HG03103 (cell line): ENCODE measurements around the gene INF2.
"Not testable (repeated sequence)": the region's sequence is repeated elsewhere in the genome, so short reads cannot be mapped to it uniquely, and the experiment has no call there.

Source experiments
- ATAC-seq: cut with Tn5 transposase; IDR thresholded peaks from one replicate; pipeline ENCODE4 v1.9.1; 2021; ENCODE audit warnings: low read depth; ENCODE audit not compliant: unreplicated experiment

INF2 gene

GRCh38 chr14:104656014-104656714, 33.3 kb upstream of the INF2 start:
- ATAC-seq = no peak

DNA sequence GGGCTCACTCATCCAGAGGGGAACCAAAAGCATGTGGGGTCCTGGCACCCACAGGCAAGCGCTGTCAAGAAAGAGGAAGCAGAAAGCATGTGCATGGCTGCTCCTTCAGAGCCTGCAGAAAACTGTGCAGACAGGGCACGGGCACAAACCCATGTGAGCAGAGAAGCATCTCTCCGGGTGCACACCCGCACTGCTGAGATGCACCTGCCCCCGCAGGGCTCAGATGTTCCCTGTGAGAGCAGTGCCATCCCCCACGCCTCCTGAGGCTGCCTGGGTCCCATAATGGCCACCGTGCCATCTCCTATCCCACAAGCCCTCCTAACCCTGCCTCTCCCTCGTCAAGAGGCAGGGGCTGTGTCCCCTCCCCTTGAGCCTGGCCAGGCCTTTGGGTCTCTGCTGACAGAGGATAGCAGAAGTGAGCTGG, 32.3 kb upstream of the INF2 start:
- no peak for ATAC-seq

GRCh38 chr14:104657563-104658324, 31.7 kb upstream of the INF2 start:
- ATAC-seq = no peak

DNA sequence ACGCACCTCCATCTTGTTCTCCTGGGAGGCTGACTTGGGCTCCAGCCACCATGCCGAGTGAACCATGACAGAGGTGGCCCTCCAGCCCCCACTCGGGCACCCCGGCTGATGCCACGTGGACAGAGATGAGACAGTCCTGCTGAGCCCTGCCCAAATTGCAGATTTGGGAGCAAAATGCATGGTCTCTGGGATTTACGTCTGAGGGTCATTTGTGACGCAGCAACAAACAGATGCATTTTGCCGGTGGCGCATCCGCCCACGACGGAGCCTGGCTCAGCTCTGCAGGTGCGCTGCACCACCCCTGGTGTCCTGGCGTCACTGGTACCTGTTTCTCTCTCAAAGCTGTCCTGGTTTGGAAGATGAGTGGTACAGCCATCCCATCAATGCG, 31.1 kb upstream of the INF2 start:
- no peak for ATAC-seq

DNA sequence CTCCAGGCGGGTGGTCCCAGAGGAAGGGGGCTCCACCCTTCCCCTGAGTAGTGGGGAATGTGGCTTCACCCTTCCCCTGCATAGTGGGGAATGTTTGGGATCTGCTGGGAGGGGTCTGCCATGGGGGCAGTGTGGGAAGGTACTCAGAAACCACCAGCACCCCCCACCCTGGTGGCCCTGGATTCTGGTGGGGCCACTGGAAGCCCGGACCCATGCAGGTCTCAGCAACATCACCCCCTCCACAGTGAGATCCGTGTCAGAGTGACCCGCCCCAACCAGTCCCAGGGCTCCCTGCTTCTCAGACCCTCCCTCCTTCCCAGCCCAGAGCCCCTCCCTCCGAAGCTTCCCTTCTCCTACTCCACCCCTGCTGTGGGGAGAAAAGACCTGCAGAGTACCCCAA, 30.3 kb upstream of the INF2 start:
- no peak for ATAC-seq

DNA sequence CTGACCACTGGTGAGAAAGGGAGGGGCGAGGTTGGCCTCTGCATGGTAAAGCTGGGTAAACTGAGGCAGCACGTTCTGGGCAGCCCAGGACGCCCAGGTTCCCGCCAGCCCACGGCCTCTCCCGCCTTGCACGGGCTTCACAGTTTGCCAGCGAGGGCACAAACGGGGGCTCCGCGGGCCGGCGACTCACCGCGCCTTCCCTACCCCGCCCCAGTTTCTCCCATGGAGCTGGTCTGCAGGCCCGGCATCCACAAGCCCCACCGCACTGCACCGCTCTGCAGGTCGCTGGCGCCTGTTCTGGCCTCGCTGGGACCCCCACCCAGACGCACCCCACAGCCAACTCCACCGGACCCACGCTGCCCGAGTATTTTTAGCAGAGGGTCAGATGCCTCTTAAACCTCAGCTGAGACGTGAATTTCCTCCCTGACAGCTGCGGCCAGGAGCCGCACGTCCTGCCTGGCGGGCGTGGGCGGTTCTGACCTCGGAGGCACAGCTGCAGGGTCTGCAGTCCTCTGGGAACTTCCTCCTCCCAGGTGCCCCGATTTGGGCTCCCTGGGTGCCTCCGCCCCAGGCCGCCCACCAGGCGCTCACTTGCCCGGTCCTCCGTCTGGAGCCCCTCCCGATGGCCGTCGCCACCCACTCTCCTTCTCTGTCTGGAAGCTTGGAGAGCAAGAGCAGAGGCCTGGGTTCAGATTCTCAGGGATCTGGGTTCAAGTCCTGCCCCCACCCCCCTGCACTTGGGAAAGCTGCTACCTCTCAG, 29.5 kb upstream of the INF2 start:
- no peak for ATAC-seq

- ATAC-seq = peak; percentile 28
Observed at GRCh38 chr14:104660597-104660996, 28.8 kb upstream of the INF2 start.

- ATAC-seq = no peak
Observed at GRCh38 chr14:104661086-104661485, 28.3 kb upstream of the INF2 start.

DNA sequence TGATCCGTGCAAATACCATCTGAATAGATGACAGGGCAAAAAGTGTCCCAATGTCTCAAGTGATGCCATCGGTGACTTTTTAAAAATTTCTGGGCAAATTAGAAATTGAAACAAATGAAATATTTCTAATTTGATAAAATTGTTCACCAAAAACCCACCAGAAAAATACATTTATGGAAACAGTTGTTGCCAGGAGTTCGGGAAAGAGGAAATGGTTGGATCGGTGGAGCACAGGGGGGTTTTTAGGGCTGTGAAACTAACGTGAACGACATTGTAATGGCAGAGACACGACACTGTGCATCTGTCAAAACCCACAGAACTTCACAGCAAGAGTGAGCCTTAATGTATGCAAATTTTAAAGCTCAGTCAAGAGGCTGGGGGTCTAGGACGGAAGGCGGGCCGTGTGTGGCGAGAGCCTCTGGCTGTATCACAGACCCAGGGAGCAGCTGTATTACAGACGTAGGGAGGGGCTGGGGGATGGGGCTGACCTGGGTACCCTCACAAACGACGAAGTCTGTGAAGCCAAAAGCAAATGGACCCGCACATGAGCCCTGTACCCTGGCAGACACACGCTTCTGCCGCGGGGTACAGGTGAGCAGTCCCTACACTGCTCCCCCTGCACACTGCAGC, 27.8 kb upstream of the INF2 start:
- not testable (repeated sequence) for ATAC-seq

- ATAC-seq = not testable (repeated sequence)
Observed at GRCh38 chr14:104662472-104662871, 26.9 kb upstream of the INF2 start.

DNA sequence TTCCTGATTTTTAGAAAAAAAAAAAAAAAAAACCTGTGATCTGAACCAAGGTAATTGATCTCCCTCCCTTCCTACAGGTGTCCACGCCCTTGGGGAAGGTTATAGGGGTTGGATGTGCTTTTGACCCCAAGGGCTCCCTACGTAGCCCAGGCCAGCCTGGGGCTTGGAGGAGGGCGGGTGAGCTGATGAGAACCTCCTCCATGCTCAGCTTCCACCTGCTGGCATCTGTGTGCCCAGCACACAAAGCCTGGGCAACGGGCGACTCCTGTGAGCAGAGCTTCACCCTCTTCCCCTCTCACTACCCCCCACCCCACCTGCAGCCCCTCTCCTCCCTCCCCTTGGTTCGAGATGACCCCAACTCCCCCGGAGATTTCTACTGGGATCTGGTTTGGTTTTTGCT, 25.3 kb upstream of the INF2 start:
- ATAC-seq = no peak

DNA sequence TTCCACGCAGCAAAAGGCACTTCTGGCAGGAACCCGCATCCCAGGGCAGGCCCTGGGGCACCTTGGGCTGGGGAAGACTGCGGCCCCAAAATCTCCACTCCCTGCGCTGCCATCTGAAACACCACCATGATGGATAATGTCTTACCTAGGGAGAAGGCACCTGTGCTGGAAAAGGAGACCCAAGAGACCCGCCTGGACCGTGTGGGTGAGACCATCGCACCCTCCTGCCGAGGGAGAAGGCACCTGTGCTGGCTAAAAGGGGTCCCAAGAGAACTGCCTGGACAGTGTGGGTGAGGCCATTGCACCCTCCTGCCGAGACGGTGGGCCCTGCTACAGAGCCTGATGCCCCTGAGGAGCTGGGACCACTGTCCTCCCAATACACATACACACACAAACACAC, 24.8 kb upstream of the INF2 start:
- ATAC-seq = no peak

DNA sequence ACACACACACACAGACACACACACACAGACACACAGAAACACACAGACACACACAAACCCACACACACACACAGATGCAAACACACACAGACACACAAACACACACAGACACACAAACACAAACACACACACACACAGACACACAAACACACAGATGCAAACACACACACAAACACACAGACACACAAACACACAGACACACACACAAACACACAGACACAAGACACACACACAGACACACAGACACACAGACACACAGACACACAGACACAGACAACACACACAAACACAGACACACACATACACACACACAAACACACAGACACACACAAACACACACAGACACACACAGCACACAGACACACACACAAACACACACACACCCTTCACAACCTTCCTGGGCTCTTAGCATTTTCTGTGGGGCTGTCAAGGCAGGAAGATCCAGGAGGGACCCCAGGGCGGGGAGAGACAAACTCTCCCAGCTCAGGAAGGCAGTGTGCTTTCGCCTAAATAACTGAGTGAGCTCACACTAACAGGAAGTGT, 24.2 kb upstream of the INF2 start:
- ATAC-seq = no peak

GRCh38 chr14:104665657-104666522, 23.5 kb upstream of the INF2 start:
- ATAC-seq = no peak

DNA sequence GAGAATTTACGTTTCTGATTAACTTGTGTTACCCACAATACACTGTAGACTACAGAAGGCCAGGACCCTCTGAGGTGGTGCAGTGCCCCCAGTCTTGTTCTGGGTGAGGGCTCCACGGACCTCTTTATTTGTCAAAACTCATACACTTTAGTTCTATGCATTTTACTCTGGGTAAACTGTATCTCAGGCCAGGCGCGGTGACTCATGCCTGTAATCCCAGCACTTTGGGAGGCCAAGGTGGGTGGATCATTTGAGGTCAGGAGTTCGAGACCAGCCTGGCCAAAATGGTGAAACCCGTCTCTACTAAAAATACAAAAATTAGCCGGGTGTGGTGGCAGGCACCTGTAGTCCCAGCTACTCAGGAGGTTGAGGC, 22.9 kb upstream of the INF2 start:
- not testable (repeated sequence) for ATAC-seq

DNA sequence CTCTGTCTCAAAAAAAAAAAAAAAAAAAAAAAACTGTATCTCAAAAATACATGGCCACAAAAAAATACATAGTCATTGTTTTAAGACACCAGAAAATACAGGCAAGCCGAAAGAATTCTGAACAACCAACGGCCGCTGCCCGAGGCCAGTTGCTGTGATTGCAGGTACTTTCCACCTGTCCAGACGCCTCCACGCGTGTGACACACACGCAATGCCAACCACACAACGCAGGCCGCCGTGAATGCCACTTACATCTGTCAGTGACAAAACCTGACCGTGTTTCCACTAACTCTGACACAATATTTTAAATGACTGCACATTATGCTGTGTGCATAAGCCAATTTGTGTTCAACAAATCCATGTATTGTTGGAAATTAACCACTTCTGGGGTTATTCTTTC, 22.4 kb upstream of the INF2 start:
- ATAC-seq = no peak

DNA sequence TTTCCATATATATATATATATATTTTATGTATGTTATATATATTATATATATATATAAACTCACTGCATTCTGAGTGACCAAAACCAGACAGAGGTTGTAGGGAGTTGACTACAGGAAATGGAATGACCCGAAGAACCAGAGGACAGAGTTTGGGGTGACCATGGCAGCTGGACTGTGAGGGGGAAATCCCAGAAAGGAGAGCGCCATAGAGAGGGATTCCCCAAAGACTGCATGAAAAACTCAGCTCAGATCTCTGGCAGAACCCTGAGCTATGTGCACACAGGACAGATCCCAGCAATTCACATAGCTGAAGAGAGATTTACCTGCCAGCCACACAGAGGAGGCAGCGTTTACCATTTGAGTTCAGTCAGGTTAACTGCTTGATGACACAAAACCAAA, 19.7 kb upstream of the INF2 start:
- no peak for ATAC-seq

- ATAC-seq = not testable (repeated sequence)
Observed at GRCh38 chr14:104671330-104671977, 18.0 kb upstream of the INF2 start.

DNA sequence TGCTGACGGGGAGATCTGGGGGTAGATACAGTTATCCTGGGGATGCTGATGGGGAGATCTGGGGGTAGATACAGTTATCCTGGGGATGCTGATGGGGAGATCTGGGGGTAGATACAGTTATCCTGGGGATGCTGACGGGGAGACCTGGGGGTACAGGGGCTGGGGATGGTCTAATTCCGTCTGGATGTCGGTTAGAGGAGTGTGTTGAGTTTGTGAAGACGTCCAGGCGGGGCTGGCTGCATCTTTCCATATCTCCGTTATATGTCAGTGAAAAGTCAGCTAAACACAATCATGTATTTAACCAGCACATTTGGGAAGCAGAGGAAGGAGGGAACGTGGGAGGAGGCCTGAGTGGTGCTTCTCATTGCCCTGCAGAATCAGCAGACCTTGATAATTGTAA, 17.3 kb upstream of the INF2 start:
- ATAC-seq = not testable (repeated sequence)
